Measurements from ENCODE around the gene C17orf50.
"Not testable (repeated sequence)": the region's sequence is repeated elsewhere in the genome, so short reads cannot be mapped to it uniquely, and the experiment has no call there.

The C17orf50 gene

DNA sequence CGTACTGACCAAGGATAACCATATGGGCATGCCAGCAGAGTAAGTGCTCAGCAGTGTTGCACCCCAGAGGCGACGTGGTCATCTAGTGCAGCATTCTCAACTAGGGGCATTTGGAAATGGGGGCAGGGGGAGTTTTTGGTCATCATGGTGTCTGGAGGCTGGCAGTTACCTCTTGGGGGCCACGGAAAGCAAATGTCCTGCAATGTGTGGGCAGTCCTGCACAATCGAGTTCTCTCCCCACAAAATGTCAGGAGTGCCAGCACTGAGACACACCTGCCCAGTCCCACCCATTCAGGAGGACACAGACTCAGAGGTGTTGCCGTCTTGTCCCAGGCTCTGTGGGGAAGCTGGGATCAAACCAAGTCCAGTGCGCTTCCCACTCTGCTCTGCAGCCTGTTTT lies 26.3 kb upstream of the C17orf50 start:
- no peak for DNase-seq (ENCODE audit: low read depth)

DNA sequence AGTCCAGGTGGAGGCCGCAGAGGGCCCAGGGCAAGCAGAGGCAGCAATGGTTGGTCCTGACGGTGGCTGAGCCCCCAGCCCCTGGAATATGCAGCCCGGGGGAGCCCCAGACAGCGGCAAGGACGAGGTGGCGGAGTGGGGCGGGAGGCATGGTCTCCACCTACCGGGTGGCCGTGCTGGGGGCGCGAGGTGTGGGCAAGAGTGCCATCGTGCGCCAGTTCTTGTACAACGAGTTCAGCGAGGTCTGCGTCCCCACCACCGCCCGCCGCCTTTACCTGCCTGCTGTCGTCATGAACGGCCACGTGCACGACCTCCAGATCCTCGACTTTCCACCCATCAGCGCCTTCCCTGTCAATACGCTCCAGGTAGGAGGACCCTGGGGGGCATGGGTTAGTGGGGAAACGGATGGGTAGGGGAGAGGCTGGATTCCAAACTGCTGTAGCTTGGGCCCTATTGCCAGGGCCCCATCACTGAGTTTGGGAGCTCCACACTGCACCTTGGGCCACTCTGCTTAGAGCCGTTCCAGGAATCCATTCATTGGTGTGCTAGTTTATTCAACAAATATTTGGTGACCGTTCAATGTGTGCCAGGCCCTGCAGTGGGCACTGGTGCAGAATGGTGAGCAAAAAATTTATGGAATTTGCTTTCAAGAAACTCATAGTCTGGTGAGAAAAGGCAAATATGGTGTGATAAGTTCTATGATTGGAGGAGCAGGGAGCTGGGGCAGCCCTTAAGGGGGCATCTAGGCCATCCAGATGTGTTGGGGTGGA lies 25.5 kb upstream of the C17orf50 start:
- no peak for DNase-seq (ENCODE audit: low read depth)

DNA sequence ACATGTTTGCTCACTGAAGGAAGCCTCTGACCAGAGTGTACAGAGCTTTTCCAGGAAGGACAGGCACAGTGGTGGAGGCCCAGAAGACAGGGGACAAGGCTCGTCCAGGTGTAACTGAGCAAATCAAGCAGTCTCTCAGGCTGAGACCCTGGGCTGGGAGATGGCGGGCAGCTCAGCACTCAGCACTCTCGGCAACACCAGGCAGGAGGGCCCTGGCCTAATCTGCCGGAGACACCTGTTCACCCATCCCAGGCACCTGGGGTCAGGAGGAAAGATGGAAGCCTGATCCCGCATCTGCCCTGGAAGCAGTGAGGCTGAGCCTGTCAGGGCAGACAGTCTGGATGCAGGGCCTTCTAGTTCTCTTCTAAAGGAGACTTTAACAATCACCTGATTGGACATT lies 24.5 kb upstream of the C17orf50 start:
- DNase-seq (ENCODE audit: low read depth) = no peak

DNA sequence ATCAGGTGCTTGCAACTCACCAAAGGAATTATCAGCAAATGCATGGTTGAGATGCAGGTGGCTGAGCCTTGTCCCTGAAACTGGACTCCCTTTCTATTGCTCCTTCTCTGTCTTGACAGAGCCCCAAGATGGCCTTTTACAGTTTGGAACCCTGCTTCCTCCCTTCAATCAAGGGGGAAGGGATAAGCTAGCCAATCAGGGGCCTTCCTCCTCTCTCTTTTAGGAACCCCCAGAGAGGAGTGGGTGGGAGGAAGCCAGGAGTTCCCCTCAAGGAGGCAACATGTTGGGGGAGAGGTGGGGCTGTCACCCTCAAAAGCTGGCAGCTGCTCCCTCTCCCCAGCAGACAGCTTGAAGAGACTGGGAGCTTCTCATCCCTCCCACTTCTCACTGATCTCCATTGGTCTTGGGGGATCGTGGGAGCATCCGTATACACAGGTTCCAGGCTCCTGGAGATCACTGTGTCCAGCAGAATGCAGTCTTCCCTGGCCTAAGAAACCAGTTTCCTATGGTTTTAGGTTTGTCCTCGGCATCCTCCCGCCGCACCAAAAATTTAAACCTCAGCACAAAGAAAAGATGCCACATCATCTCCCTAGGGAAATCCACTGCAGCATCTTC lies 22.1 kb upstream of the C17orf50 start:
- no peak for DNase-seq (ENCODE audit: low read depth)

DNA sequence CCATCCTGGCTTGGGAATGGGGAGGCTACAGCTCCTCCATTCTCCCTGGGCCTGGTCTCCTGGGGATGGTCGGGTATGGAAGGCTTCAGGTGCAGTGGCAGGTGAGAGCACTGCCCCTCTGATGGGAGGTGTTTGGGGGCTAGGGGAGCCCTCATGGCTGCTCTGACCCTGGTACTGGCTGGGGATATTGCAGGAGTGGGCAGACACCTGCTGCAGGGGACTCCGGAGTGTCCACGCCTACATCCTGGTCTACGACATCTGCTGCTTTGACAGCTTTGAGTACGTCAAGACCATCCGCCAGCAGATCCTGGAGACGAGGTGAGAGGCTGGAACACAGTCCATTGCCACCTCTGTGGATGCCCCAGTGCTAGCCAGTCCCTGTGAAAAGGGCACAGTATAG lies 20.5 kb upstream of the C17orf50 start:
- DNase-seq (ENCODE audit: low read depth) = no peak

DNA sequence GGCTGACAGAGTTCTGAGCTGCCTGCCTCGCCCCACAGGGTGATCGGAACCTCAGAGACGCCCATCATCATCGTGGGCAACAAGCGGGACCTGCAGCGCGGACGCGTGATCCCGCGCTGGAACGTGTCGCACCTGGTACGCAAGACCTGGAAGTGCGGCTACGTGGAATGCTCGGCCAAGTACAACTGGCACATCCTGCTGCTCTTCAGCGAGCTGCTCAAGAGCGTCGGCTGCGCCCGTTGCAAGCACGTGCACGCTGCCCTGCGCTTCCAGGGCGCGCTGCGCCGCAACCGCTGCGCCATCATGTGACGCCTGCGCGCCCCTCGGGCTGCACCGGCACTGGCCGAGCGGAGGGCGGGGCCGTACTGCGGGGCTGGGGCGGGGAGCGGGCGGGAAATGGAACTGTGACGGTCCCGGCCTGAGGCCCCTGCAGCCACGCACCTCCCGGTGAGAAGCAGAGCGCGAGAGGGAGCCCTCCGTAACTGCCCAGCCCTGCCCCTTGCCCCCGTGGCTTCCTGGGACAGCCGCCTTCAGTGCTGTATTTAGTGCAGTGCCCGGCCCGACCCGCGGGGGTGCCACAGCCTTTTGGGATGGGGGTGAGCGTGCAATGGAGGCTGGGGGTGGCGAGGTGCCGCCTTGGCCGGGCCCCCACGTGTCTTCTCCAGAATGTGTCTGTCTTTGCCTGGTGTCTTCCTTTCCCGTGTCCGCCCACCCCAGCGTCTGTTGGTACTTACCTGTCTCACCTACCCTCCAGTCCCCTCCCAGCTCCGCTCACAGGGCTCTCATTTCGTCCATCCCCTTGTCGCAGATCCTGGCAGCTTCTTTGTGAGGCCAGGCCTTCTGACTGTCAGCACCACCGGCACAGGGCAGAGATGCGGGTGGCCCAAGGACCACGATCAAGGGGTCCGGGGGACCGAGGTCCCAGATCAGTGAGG lies 19.4 kb upstream of the C17orf50 start:
- no peak for DNase-seq (ENCODE audit: low read depth)

DNA sequence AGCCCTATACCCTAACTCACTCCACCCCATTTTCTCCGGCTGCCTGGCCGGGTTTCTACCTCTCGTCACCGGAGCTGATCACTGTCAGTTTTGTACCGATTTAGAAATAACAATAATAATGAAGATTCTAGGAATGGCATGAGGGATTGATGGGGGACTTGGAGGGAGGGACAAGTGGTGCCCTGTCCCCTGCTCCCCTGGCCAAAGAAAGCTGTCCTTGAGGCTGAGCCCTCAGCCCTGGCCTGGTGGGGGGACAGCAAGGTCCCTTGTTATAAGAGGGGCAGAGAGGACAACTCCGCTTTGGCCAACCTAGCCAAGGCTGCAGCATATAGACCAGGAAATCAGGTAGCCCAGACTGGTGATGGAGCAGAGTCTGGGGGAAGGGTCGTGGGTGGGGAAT lies 18.2 kb upstream of the C17orf50 start:
- DNase-seq (ENCODE audit: low read depth) = no peak

DNA sequence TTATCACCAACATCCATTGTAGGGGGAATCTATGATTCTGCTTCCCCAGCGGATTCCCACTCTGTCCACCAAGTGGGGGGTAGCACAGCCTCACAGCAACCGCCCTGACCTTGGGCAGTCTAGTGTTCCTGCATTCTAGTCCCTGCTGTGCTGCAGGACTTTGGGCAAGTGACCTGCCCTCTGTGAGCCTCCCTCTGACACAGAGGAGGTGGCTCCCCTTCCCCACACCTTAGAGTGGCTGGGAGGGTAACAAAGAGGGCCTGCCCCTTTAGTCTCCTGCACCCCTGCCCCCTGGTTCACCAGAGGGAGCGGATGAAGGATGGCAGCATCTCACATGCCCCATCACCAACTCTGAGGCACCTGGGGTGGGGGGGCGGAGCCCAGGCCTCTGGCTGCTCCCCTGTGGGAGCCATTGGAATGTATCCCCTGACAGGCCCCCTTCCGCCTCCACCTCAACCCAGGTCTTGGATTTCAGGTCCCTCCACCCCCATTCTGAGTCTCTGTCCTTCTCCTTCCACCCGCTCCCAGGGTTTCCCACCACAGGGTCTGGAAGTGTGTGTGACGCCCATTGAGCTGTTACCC lies 17.7 kb upstream of the C17orf50 start:
- no peak for DNase-seq (ENCODE audit: low read depth)

DNA sequence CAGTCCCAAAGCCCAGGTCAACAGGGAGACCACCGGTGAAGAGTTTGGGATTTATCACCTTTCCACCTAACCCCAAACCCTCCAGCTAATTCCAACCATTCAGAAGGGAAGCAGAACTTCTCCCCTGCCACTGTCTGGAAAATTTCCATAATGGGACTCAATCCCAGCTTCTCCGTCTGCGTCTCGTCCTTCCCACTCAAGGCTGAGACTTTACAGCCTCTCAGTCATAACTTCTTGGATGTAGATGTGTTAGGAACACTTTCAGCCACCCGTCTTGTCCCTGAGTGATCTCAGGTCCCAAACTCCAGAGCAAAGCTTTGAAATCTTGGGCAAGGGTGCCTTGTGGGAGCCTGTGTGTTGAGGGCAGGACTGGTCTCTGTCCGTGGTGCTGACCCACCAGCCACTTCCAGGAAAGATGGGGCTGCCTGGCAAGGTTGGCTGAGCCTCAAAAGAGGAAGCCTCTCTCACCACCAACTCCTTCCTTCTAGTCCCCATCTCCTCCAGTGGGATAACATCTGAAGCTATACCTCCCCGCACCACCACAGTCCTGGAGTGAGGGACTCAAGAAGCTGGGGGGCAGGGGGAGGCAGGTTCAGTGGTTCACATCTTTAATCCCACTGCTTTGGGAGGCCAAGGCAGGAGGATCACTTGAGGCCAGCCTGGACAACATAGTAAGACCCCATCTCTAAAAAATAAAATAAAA lies 16.9 kb upstream of the C17orf50 start:
- no peak for DNase-seq (ENCODE audit: low read depth)

DNA sequence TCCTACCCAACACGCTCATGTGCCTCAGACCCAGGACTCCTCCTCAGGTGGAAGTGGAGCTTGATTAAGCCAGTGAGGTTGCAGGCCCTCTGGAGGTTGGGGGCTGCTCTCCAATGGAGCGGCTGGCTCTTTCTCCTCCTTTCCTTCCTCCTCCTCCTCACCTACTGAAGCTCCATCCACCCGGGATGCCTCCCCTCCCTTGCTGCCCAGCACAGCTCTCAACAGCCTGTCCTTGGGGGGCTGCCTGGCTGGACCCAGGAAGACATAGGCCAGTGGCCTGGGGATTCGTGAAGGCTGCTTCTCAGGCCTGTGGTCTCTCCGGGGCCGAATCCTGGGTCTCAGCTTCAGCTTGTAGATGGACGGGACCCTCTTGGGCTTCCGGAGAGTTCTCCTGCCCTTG lies 15.9 kb upstream of the C17orf50 start:
- no peak for DNase-seq (ENCODE audit: low read depth)

DNA sequence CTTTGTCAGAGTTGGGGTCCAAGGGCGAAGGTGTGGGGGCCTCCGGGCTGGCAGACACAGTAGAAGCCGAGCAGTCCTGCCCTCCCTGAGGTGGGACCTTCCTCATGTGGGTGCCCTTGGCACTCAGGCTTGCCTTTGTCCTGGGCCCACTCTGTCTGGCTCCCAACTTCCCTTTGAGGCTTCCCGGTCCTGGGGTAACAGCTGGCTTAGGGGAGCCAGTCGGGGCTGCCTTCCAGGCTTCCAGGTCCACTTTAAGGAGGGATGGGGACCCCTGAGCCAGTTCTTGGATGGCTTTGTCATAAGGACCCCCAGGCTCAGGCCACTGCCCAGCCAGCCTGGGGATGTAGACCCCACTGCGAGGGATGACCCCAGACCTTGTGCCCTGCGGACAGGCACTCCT lies 15.4 kb upstream of the C17orf50 start:
- no peak for DNase-seq (ENCODE audit: low read depth)

DNA sequence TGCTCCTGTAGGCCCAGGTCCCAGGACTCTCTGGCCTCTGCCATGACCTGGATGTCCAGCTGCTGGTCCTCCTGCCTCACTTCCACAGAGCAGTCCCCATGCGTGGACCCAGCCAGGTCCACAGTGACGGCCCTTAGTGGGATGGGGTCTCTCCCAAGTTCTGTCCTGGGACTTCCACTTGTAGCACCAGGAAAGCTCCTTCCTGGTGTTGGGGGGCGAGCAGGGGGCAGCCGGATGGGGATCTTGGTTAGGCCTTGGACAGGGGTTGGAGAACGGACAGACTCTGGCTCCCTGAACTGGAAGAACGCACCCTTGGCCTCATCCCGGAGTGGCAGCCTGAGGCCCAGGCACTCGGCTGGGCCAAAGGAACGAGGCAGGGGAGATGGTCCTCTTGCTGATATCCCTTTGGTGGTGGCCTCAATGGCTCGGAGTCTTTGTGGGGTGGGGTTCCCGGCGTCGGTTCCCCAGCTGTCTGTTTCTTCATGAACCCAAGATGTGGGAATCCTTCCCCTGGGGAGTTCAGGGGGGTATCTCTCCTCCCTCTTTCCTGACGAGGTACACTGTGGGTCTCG lies 14.9 kb upstream of the C17orf50 start:
- no peak for DNase-seq (ENCODE audit: low read depth)

DNA sequence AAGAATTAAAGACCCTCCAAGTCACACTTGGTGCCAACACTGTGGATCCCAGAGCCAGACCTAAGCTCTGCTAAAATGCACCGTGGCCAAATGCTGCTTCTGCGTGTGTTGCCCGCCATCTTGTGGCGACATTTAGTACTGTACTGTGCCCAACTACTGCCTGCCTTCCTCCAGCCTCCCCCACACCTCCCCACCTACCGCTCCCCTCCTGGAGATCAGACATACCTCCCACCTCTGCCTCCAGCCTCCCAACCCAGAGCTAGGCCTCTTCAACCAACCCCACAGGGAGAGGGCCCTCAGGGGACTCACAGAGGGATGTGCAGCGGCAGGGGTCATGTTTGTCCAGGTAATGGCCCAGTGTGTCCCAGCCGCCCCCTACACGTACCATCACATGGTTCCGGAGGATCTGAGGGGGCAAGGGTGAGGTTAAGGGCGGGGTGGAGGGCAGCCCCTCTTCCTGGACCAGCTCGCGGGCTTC lies 13.1 kb upstream of the C17orf50 start:
- peak; percentile 16 for DNase-seq (ENCODE audit: low read depth)

DNA sequence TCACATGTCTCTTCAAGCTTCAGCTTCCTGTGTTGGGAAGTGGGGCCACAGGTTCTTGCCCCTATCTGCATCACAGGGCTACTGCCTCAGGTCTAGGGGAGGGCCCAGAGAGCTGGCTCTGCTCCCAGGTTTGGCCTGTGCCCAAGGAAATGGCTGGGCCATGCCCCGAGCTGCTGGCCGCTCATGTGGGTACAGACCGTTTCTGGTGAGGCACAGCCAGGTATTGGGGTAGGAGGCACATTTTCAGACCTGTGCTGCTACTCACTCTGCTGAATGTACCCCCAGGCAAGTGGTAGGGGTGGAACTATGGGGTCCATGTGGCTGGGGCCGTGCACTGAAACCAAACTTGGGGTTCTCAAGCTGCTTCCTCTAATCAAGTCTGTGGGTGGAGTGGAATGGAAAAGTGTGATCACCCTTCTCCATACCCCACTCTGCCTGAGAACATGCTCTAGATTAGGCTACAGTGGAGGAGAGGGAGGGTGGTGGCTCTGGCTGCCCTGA lies 12.3 kb upstream of the C17orf50 start:
- DNase-seq (ENCODE audit: low read depth) = no peak

DNA sequence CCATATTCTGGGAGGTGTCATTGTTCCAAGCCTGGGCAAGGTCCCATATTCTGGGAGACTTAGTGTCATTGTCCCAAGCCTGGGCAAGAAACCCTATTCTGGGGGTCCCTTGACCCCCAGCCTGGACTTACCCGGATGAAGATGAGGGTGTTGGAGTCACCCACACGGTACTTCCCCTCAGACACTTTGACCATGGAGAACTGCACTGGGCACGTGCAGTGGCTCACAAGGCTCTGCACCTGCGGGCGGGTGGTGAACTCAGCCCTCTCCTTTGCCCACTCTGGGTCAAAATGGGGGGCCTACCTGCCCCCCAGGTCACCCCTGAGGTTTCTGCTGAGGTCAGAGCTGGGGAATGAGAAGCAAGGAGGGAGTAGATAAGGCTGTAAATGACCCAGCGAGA lies 11.7 kb upstream of the C17orf50 start:
- DNase-seq (ENCODE audit: low read depth) = no peak

DNA sequence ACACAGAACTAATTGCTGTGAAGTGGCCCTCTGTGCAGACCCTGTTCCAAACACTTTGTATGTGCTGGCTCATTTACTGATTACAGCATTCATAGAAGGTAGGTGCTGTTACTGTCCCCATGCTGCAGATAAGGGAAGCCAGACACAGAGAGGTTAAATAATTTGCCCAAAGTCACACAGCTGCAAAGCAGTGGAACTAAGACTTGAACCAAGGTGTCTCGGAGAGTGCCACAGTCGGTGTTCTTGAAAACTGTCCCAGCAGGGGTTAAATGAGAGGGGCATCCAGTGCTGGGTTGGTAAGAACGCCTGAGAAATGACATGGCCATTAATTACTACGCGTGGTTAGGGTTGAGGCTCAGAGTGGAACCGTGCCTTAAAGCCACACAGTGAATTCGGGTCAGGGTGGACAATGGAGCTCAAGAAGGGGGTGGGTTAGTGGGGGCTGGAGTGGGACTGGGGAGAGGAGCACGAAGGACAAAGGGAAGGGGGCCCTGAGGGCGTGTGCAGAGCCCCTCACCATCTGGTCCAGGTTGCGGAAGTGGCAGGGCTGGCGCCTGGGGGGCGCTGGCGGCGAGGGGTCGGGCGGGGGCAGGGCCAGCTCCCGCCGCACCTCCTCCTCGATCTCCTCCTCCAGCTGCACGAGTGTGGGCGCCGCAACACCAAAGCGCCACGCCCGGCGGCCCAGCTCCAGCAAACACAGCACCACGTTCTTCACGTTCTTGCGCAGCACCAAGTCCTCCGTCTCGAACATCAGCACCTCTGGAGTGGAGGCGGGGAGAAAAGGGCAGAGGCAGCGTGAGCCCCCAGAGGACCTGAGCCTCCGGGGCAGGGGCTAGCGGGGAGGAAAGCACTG lies 10.9 kb upstream of the C17orf50 start:
- DNase-seq (ENCODE audit: low read depth) = no peak

DNA sequence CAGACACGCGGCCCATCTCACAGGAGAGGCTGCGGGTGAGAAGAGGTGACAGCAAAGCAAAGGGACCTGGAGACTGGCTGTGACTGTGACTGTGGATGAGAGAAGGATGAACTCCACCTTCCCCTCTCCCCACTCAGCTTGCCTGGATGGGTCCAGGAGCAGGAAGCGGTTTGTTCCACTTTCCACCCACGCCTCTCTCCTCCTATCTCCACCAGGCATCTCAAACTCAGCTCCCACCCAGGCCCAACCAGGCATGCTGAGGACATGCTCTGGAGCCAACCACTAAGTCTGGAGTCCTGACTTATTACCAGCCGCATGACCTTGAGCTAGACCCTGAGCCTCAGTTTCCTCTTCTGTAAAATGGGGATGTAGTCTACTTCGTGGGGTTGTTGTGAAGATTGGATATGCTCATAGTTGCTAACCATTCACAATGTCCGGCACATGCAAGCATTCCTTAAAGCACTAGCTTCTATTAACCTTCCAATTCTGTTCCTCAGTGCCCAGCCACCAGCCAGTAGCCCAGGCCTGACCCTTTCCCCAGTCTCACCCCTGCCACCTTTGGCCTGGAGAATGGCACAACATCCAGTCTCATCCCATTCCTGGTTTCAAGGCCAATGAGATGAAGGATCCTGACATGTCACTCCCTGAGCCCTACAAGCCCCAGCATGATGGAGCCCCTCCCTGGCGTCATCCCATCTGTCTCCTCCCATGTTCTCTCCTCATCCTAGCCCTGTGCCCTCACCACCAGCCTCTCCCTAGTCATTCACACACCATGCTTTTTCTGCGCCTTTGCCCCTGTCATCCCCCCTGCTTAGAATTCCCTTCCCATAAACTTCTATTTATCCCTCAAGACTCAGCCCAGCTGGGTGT lies 9.9 kb upstream of the C17orf50 start:
- no peak for DNase-seq (ENCODE audit: low read depth)

DNA sequence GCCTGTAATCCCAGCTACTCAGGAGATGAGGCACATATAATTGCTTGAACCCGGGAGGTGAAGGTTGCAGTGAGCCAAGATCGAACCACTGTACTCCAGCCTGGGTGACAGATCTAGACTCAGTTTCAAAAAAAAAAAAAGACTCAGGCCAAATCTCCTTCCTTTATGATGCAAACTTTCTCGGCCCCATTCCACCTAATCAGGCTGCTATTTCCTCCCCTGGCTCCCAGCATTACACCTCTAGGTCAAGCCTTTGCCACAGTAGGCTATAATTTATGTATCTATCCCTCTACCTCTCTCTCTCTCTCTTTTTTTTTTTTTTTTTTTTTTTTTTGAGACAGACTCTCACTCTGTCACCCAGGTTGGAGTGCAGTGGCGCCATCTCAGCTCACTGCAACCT lies 9.1 kb upstream of the C17orf50 start:
- DNase-seq (ENCODE audit: low read depth) = not testable (repeated sequence)

DNA sequence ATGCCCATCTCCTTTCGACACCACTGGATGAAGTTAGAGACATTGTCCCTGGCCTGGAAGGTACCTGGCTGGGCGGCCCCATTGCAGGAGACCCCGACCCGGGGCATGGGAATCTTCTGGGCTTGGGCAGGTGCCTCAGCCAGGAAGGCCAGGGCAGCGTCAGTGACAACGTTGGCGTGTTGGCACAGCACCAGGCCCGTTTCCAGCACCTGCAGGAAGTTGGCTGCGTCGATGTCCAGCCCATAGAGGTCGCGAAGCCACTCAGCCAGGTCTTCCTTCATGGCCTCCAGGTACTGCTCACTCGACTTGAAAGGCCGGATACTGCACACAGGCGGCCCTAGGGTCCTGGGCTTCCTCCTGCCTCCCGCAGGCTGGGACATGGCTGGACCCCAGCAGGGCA lies 8.2 kb upstream of the C17orf50 start:
- DNase-seq (ENCODE audit: low read depth) = no peak

All from GM04503 (cell line).